GM12801 (cell line): ENCODE data around the gene SLC25A20.

Source experiments
- TF ChIP-seq, protein P1 (sequence below): IDR thresholded peaks from one replicate; pipeline ENCODE4 v1.5.1; 2011; ENCODE audit warnings: control low read depth; ENCODE audit not compliant: insufficient read length; ENCODE audit errors: extremely low read depth

The SLC25A20 gene

DNA sequence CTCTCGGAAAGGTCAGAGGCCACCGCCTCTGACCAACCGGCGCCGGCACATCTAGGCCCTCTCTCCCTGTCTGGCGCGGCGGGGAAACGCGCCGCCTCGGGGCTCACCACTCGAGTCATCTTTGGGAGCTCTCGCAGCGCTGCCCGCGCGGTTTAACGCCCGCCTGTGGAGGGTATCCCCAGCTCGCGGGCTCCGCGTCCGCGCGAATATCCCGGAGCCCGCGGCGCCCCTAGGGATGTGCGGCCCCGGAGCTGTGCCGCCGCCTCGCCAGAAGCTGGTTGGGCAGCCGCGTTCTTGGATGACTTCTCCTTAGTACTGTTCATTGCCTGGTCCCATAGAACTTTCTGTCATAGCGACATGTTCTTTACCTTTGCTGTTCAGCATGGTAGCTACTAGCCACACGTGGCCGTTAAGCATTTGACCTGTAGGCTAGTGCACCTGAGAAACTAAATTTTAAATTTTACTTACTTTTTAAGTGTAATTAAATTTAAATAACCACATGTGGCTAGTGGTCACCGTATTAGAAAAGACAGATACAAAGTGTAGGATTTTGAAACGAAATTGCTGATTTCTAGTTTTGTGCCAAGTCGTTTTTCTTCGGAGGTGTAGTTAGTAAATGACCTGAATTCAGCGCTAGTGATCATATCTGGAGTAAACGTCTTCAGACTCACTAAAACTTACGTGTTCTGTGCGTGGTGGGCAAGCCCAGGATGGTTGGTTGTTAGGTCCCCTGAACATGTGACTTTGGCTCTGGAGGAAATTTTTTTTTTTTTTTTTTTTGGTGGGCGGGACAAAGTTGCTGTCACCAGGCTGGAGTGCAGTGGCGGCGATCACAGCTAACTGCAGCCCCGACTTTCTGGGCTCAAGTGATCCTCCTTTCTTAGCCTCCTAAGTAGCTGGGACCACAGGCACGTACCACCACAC lies 20.8 kb upstream of the SLC25A20 start:
- TF ChIP-seq, protein P1, sequence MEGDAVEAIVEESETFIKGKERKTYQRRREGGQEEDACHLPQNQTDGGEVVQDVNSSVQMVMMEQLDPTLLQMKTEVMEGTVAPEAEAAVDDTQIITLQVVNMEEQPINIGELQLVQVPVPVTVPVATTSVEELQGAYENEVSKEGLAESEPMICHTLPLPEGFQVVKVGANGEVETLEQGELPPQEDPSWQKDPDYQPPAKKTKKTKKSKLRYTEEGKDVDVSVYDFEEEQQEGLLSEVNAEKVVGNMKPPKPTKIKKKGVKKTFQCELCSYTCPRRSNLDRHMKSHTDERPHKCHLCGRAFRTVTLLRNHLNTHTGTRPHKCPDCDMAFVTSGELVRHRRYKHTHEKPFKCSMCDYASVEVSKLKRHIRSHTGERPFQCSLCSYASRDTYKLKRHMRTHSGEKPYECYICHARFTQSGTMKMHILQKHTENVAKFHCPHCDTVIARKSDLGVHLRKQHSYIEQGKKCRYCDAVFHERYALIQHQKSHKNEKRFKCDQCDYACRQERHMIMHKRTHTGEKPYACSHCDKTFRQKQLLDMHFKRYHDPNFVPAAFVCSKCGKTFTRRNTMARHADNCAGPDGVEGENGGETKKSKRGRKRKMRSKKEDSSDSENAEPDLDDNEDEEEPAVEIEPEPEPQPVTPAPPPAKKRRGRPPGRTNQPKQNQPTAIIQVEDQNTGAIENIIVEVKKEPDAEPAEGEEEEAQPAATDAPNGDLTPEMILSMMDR = no peak

DNA sequence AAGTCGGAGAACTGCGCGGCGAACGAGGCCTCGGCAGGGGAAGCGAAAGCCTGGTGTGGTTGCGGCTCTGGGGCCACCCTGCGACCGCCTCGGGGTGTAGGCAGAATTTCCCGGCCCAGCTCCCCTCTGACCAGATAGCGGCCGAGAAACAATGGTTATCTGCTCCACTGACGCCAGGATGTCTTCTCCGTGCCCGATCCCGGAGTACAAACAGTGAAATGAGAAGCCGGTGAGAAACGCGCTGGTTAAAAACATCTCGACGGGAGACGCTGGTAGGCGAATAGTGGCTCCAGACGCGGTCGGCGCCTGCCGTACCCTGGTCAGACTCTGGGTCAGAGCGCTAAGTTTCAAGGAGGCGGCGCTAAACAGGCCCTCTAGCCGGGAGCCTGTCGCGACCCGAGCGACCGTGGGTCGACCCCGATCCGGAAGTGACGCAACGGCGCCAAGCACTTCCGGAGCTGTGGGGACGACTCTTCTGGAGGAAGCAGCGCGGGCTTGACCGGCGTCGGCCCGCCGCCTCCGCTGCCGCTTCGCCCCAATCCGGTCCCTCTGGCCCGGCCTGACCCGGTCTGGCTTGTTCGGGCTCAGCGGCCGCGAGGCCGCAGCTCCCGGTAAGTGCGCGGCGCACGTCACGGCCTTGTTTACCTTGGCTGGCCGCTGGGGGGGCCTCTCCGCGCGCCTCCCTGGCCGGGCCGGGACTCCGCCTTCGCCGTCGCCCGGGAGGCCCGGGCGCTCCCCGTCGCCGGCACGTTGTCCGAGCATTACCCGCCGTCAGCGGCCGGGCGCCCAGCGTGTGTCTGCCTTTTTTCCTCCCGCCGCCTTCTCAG lies 19.9 kb upstream of the SLC25A20 start, which contains the start of gene ARIH2:
TSS of gene ARIH2 (plus strand) at position 455 of the 827 bp plus-strand sequence. CDS start 8,717 bp downstream, outside the sequence.
- TF ChIP-seq, protein P1 = no peak

- TF ChIP-seq, protein P1 = no peak
Observed at GRCh38 chr3:48915296-48915695, 16.6 kb upstream of the SLC25A20 start.

- TF ChIP-seq, protein P1 = no peak
Observed at GRCh38 chr3:48899273-48899672, 591 bp upstream of the SLC25A20 start.

DNA sequence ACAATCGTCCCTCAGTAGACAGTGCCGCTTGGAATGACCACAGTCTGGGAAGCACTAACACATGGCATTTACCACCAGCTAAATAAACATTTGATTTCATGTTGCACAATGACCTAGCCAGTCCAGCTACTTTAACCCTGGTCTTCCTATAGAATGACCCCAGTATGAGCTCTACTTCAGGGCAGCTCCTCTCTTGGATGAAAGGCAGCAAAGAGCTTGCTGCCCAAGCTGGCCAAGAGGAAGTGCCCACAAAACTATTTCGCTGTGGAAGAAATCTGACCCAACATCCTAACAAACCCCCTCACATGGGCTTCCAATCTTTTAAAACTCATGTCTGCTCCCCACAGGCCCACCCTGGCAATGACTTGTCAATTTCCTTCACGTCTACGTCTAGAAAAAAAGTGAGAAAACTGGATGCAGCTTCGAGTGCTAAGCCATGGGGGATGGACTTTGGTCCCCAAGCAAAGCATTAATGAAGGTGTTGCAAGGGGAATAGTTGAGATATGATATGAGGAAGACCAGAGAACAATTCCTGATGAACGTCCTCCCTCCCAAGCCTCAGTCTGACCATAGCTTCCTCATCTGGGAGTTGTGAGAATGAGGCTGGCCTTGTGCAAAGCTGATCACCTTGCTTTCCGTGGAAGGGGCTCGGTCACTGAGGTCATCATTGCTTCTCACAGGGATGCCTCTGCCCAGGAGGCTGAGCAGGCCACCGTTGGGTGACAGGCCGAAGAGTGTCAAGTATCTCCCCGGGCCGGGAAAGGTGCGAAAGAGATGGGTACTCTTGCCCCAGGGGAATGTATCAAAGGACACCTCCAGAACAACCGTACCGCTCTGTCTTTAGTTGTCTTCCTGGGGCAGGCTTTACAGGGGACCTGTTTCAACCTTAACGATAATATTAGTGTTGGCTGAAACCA lies 964 bp downstream of the SLC25A20 start:
- TF ChIP-seq, protein P1 = no peak

- TF ChIP-seq, protein P1 = no peak
Observed at GRCh38 chr3:48896936-48897335, 1.7 kb downstream of the SLC25A20 start.

GRCh38 chr3:48894516-48894915 lies 4.2 kb downstream of the SLC25A20 start:
- TF ChIP-seq, protein P1 = no peak
